ENCODE measurements around the gene CASK.

DNA sequence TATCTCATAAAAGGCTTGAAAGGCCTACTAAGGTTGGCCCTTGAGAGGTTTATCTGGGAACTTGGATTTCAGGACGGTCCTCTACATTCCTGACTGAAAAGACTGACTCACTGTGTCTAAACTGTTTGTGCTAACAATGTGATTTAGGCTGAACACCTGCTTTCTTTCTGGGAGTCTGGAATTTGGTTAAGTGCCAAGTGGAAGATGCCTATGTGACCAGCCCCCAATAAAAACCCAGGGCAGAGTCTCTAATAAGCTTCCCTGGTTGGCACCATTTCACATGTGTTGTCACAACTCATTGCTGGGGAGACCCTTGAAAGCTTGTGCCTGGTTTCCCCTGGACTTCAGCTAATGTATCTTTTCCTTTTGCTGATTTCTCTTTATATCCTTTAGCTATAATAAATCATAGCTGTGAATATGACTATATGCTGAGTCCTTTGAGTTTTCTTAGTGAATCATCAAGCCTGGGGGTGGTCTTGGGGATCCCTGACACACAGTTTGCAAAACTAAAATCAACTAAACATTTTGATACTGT is 144.3 kb downstream of the CASK start:
- no peak for TF ChIP-seq NR2C2 (CRISPR knock-in tag; IDR thresholded peaks at IDR 0.05; ENCODE audit: borderline replicate concordance)
- TF ChIP-seq, protein P1, sequence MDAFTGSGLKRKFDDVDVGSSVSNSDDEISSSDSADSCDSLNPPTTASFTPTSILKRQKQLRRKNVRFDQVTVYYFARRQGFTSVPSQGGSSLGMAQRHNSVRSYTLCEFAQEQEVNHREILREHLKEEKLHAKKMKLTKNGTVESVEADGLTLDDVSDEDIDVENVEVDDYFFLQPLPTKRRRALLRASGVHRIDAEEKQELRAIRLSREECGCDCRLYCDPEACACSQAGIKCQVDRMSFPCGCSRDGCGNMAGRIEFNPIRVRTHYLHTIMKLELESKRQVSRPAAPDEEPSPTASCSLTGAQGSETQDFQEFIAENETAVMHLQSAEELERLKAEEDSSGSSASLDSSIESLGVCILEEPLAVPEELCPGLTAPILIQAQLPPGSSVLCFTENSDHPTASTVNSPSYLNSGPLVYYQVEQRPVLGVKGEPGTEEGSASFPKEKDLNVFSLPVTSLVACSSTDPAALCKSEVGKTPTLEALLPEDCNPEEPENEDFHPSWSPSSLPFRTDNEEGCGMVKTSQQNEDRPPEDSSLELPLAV (CRISPR knock-in tag; conservative IDR thresholded peaks at IDR 0.05; ENCODE audit: low read depth), result no peak

All from HepG2 (cell line).